ENCODE measurements around the gene CYP8B1.

The CYP8B1 gene

DNA sequence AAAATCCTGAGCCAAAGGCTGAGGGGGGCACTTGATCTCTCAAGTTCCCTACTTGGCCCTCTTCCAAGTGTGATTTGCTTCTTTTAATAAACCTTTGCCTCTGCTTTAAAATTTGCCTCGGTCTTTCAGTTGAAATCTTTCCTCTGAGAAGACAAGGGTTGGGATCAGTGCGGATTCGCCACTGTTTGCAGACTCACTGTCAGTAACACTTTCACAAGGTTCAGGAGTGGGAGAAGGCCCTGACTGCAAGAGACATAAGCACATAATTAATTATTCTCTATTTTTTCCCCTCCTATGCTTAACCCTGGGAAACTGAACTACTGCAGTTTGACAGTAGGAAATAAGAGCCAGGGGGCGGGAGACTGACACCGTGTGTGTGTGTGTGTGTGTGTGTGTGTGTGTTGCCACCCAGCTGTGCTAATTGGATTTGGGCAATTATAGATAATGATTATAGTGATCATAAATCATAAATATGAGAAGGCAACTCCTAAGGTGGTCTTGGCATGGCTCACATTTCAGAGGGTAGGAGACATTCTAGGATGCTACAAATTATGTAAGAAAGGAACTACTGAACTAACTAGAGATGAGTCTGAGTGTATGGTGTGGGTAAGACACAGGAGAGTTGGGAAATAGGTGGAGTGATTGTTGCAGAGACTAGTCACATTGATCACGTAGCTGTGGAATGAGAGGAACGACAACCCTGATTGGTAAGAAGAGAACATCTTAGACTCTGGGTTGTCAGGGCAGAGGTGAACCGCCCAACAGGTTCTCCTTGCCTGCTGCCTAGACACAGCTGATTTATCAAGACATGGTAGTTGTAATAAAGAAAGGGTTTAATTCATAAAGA lies 24.8 kb upstream of the CYP8B1 start:
- Histone ChIP-seq H3K23ac (ENCODE audit: low read length) (no peak overlapping the region), H3K4me3 (ENCODE audit: low read length) (no peak overlapping the region), H4K8ac (ENCODE audit: low read depth, low read length) (no peak overlapping the region), H3K18ac (ENCODE audit: low read length) (no peak overlapping the region), H3K79me1 (ENCODE audit: low read length) (no peaks in the 10 kb centered on the region), H3K4me1 (ENCODE audit: control insufficient read depth, low read depth, low read length) (no peaks in the 10 kb centered on the region), H3K4ac (ENCODE audit: low read depth, low read length) (no peak overlapping the region), H3K4me2 (ENCODE audit: low read length) (no peak overlapping the region), H2BK5ac (ENCODE audit: low read length) (no peak overlapping the region), H3K56ac (ENCODE audit: low read length) (no peak overlapping the region), H3K9ac (ENCODE audit: low read length) (no peak overlapping the region), H3K27me3 (ENCODE audit: insufficient read depth, low read length, poor library complexity) (no peaks in the 10 kb centered on the region), H3K36me3 (ENCODE audit: control insufficient read depth, insufficient read depth, low read length) (no peaks in the 10 kb centered on the region), H2AK5ac (ENCODE audit: low read length) (no peak overlapping the region), H4K5ac (ENCODE audit: low read length) (no peak overlapping the region), H2BK15ac (replicated peaks; ENCODE audit: low read depth) (no peak overlapping the region), H2BK120ac (ENCODE audit: low read depth, low read length) (no peak overlapping the region), H3K79me2 (ENCODE audit: control insufficient read depth, insufficient read depth, low read length) (no peaks in the 10 kb centered on the region), H3K27ac (ENCODE audit: low read depth, low read length) (no peak overlapping the region)
- no peak for DNase-seq
- WGBS (ENCODE audit: extremely low coverage, insufficient coverage, low lambda C conversion rate) = no CpG with 5 or more reads among the region's 8 CpGs

- H3K27ac ChIP-seq (ENCODE audit: low read depth, low read length) = no peak overlapping the region
- H2BK120ac ChIP-seq (ENCODE audit: low read depth, low read length) = no peak overlapping the region
- no peaks in the 10 kb centered on the region for H3K36me3 ChIP-seq (ENCODE audit: control insufficient read depth, insufficient read depth, low read length)
- H3K4me1 ChIP-seq (ENCODE audit: control insufficient read depth, low read depth, low read length) = no peaks in the 10 kb centered on the region
- H4K5ac ChIP-seq (ENCODE audit: low read length) = no peak overlapping the region
- peak overlapping the region; percentile 8 for H3K18ac ChIP-seq (ENCODE audit: low read length)
- H2AK5ac ChIP-seq (ENCODE audit: low read length) = no peak overlapping the region
- H3K23ac ChIP-seq (ENCODE audit: low read length) = no peak overlapping the region
- no peaks in the 10 kb centered on the region for H3K27me3 ChIP-seq (ENCODE audit: insufficient read depth, low read length, poor library complexity)
- H3K79me1 ChIP-seq (ENCODE audit: low read length) = no peaks in the 10 kb centered on the region
- H2BK5ac ChIP-seq (ENCODE audit: low read length) = no peak overlapping the region
- H2BK15ac ChIP-seq (replicated peaks; ENCODE audit: low read depth) = no peak overlapping the region
- no peak overlapping the region for H3K9ac ChIP-seq (ENCODE audit: low read length)
- H3K4me3 ChIP-seq (ENCODE audit: low read length) = no peak overlapping the region
- no peak for DNase-seq
- H3K4ac ChIP-seq (ENCODE audit: low read depth, low read length) = no peak overlapping the region
- H3K4me2 ChIP-seq (ENCODE audit: low read length) = no peak overlapping the region
- H3K56ac ChIP-seq (ENCODE audit: low read length) = no peak overlapping the region
- H3K79me2 ChIP-seq (ENCODE audit: control insufficient read depth, insufficient read depth, low read length) = no peaks in the 10 kb centered on the region
- no peak overlapping the region for H4K8ac ChIP-seq (ENCODE audit: low read depth, low read length)
Observed at GRCh38 chr3:42898896-42899675, 23.4 kb upstream of the CYP8B1 start.

- Histone ChIP-seq H3K56ac (ENCODE audit: low read length) (no peak overlapping the region), H3K79me2 (ENCODE audit: control insufficient read depth, insufficient read depth, low read length) (no peaks in the 10 kb centered on the region), H3K4me3 (ENCODE audit: low read length) (no peak overlapping the region), H4K8ac (ENCODE audit: low read depth, low read length) (no peak overlapping the region), H2BK5ac (ENCODE audit: low read length) (no peak overlapping the region), H3K4me2 (ENCODE audit: low read length) (no peak overlapping the region), H3K18ac (ENCODE audit: low read length) (no peak overlapping the region), H3K27ac (ENCODE audit: low read depth, low read length) (no peak overlapping the region), H3K4ac (ENCODE audit: low read depth, low read length) (peak overlapping the region; percentile 24), H3K9ac (ENCODE audit: low read length) (no peak overlapping the region), H2AK5ac (ENCODE audit: low read length) (no peak overlapping the region), H3K36me3 (ENCODE audit: control insufficient read depth, insufficient read depth, low read length) (no peaks in the 10 kb centered on the region), H2BK15ac (replicated peaks; ENCODE audit: low read depth) (no peak overlapping the region), H3K4me1 (ENCODE audit: control insufficient read depth, low read depth, low read length) (no peaks in the 10 kb centered on the region), H3K79me1 (ENCODE audit: low read length) (no peaks in the 10 kb centered on the region), H3K27me3 (ENCODE audit: insufficient read depth, low read length, poor library complexity) (no peaks in the 10 kb centered on the region), H4K5ac (ENCODE audit: low read length) (no peak overlapping the region), H3K23ac (ENCODE audit: low read length) (no peak overlapping the region), H2BK120ac (ENCODE audit: low read depth, low read length) (no peak overlapping the region)
- DNase-seq = no peak
Observed at GRCh38 chr3:42895580-42895868, 19.8 kb upstream of the CYP8B1 start.

DNA sequence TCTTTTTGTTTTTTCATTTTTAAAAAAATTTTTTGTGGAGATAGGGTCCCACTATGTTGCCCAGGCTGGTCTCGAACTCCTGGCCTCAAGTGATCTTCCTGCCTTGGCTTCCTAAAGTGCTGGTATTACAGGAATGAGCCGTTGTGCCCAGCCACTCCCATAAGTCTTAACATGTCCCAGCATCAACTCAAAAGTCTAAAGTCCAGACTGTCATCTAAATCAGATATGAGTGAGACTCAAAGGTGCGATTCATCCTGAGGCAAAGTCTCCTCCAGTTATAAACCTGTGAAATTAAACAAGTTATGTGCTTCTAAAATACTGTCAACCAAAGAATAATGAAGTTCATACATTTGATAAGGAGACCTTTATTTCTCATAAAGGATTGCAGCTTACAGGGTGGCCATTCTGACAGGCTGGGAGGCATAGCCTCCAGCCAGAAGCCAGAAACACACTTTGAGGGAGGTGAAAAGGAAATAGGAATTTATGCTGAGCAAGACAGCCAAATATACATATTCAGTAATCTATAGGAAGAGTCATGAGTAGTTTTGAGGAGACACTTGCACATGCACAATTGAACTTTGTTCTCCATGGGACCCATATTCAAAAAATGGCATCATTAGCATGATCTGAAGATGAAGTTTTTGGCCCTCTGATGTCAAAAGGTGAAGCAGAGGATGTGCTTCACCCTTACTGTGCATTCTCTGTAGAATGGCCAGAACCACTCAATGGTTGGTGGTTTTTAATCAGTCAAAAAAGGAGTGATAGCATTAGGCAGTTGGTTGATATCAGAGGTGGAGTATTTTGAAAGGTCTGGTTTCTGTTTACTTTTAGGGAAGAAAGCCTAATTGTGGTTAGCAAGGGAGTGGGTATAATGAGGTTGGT lies 19.3 kb upstream of the CYP8B1 start:
- Histone ChIP-seq H4K5ac (ENCODE audit: low read length) (no peak overlapping the region), H3K4me1 (ENCODE audit: control insufficient read depth, low read depth, low read length) (no peaks in the 10 kb centered on the region), H3K56ac (ENCODE audit: low read length) (no peak overlapping the region), H2AK5ac (ENCODE audit: low read length) (no peak overlapping the region), H3K4me2 (ENCODE audit: low read length) (no peak overlapping the region), H2BK120ac (ENCODE audit: low read depth, low read length) (no peak overlapping the region), H3K18ac (ENCODE audit: low read length) (no peak overlapping the region), H3K4ac (ENCODE audit: low read depth, low read length) (no peak overlapping the region), H2BK5ac (ENCODE audit: low read length) (no peak overlapping the region), H4K8ac (ENCODE audit: low read depth, low read length) (no peak overlapping the region), H2BK15ac (replicated peaks; ENCODE audit: low read depth) (no peak overlapping the region), H3K27me3 (ENCODE audit: insufficient read depth, low read length, poor library complexity) (no peaks in the 10 kb centered on the region), H3K4me3 (ENCODE audit: low read length) (no peak overlapping the region), H3K79me2 (ENCODE audit: control insufficient read depth, insufficient read depth, low read length) (no peaks in the 10 kb centered on the region), H3K79me1 (ENCODE audit: low read length) (no peaks in the 10 kb centered on the region), H3K23ac (ENCODE audit: low read length) (no peak overlapping the region), H3K9ac (ENCODE audit: low read length) (no peak overlapping the region), H3K27ac (ENCODE audit: low read depth, low read length) (no peak overlapping the region), H3K36me3 (ENCODE audit: control insufficient read depth, insufficient read depth, low read length) (no peaks in the 10 kb centered on the region)
- WGBS (ENCODE audit: extremely low coverage, insufficient coverage, low lambda C conversion rate) = no CpG with 5 or more reads among the region's 3 CpGs
- no peak for DNase-seq

- no peaks in the 10 kb centered on the region for H3K79me2 ChIP-seq (ENCODE audit: control insufficient read depth, insufficient read depth, low read length)
- no peak overlapping the region for H2AK5ac ChIP-seq (ENCODE audit: low read length)
- no peaks in the 10 kb centered on the region for H3K36me3 ChIP-seq (ENCODE audit: control insufficient read depth, insufficient read depth, low read length)
- no peaks in the 10 kb centered on the region for H3K4me1 ChIP-seq (ENCODE audit: control insufficient read depth, low read depth, low read length)
- H2BK5ac ChIP-seq (ENCODE audit: low read length) = no peak overlapping the region
- H3K23ac ChIP-seq (ENCODE audit: low read length) = no peak overlapping the region
- H3K4me3 ChIP-seq (ENCODE audit: low read length) = no peak overlapping the region
- no peak overlapping the region for H3K4me2 ChIP-seq (ENCODE audit: low read length)
- DNase-seq = no peak
- H3K56ac ChIP-seq (ENCODE audit: low read length) = no peak overlapping the region
- H4K5ac ChIP-seq (ENCODE audit: low read length) = no peak overlapping the region
- H3K27me3 ChIP-seq (ENCODE audit: insufficient read depth, low read length, poor library complexity) = no peaks in the 10 kb centered on the region
- no peak overlapping the region for H3K9ac ChIP-seq (ENCODE audit: low read length)
- no peak overlapping the region for H3K4ac ChIP-seq (ENCODE audit: low read depth, low read length)
- H2BK120ac ChIP-seq (ENCODE audit: low read depth, low read length) = no peak overlapping the region
- no peak overlapping the region for H3K18ac ChIP-seq (ENCODE audit: low read length)
- no peaks in the 10 kb centered on the region for H3K79me1 ChIP-seq (ENCODE audit: low read length)
- no CpG with 5 or more reads among the region's 1 CpG for WGBS (ENCODE audit: extremely low coverage, insufficient coverage, low lambda C conversion rate)
- H2BK15ac ChIP-seq (replicated peaks; ENCODE audit: low read depth) = no peak overlapping the region
- no peak overlapping the region for H3K27ac ChIP-seq (ENCODE audit: low read depth, low read length)
- H4K8ac ChIP-seq (ENCODE audit: low read depth, low read length) = no peak overlapping the region
Observed at GRCh38 chr3:42892807-42893206, 17.1 kb upstream of the CYP8B1 start.
